ENCODE results near the gene RAD23B. TPM values are rescaled to one million over a fixed set of nuclear protein-coding genes. Genes with fewer than 3 reads are reported as not detected.

Gene RAD23B
- total RNA-seq, 1 experiment from 2014 or later: 114 TPM

- ATAC-seq: no peak
- POLR2A ChIA-PET: no interaction called here
Measured at GRCh38 chr9:107240260-107240659, 42.8 kb upstream of the RAD23B start.

More at GRCh38 chr9:107240260-107240659, 42.8 kb upstream of the RAD23B start:
- no TSS peak for BruUV-seq (replicated peaks)
- Histone ChIP-seq H3K4me3 (ENCODE audit: low read depth in 2 of 2, low read length in 2 of 2) (no peak overlapping the region), H3K27me3 (ENCODE audit: control insufficient read depth, insufficient read depth, low read length) (no peaks in the 10 kb centered on the region), H3K4me1 (ENCODE audit: control insufficient read depth, insufficient read depth, low read length) (peaks cover 3% of the 10 kb centered on the region; the same call in 1 of the 2 replicates), H3K9me3 (ENCODE audit: control insufficient read depth, insufficient read depth, low read depth, low read length) (no peaks in the 10 kb centered on the region), H3K27ac (ENCODE audit: low read length) (no peak overlapping the region), H3K36me3 (ENCODE audit: control insufficient read depth, insufficient read depth, low read length) (no peaks in the 10 kb centered on the region)
- DNase-seq (ENCODE audit: low read depth, low spot score): no peak
- in situ Hi-C loops (cut with HindIII; ENCODE audit: low pct_unique_long_range_greater_than_20kb, low sequenced_read_pairs) (no loop called here), intact Hi-C loops (cut with micrococcal nuclease; ENCODE audit: unreplicated experiment) (no loop called here)
- CTCF ChIA-PET: interaction anchor here (1.0 to 1.1 kb wide), 2 partner anchors 101 to 182 kb away, joined by 3 read pairs; no protein-coding TSS in a partner anchor
- TF ChIP-seq CTCF (IDR thresholded peaks at IDR 0.05) (no peak), POLR2AphosphoS5 (IDR thresholded peaks at IDR 0.05; ENCODE audit: low read depth, low read length) (no peak), REST (IDR thresholded peaks at IDR 0.05; ENCODE audit: insufficient read depth in 1 of 2, low read depth in 2 of 2, low read length in 1 of 2) (no peak), TCF7L2 (IDR thresholded peaks at IDR 0.05; ENCODE audit: low read depth, low read length) (no peak), SIN3A (IDR thresholded peaks at IDR 0.05; ENCODE audit: borderline replicate concordance, insufficient read depth, low read depth, low read length) (no peak)
